Iris pigment epithelial cell (primary cell): ENCODE data around the gene TBXAS1.
A peak's percentile ranks its signal among the peaks of the same experiment; 100 is the strongest.
"Not testable (repeated sequence)": the region's sequence is repeated elsewhere in the genome, so short reads cannot be mapped to it uniquely, and the experiment has no call there.

Experiments
- DNase-seq: peaks from one replicate; pipeline ENCODE4 v3.0.0-alpha.2; 2011; ENCODE audit warnings: low read depth

Gene TBXAS1

GRCh38 chr7:139893461-139893860, 64.4 kb downstream of the TBXAS1 start:
- DNase-seq = no peak

- no peak for DNase-seq
Measured at GRCh38 chr7:139893999-139894398, 64.9 kb downstream of the TBXAS1 start.

- no peak for DNase-seq
Measured at GRCh38 chr7:139895141-139895829, 66.2 kb downstream of the TBXAS1 start.

GRCh38 chr7:139896288-139896687, 67.2 kb downstream of the TBXAS1 start:
- no peak for DNase-seq

GRCh38 chr7:139896831-139897230, 67.8 kb downstream of the TBXAS1 start:
- DNase-seq = no peak

- no peak for DNase-seq
Measured at GRCh38 chr7:139897422-139898090, 68.5 kb downstream of the TBXAS1 start.

GRCh38 chr7:139898483-139898882, 69.4 kb downstream of the TBXAS1 start:
- no peak for DNase-seq

GRCh38 chr7:139899328-139899955, 70.4 kb downstream of the TBXAS1 start:
- no peak for DNase-seq

GRCh38 chr7:139900326-139900725, 71.3 kb downstream of the TBXAS1 start:
- no peak for DNase-seq

GRCh38 chr7:139901056-139901795, 72.2 kb downstream of the TBXAS1 start:
- DNase-seq = no peak

- DNase-seq = no peak
Measured at GRCh38 chr7:139901901-139902300, 72.8 kb downstream of the TBXAS1 start.

GRCh38 chr7:139902436-139903102, 73.5 kb downstream of the TBXAS1 start:
- peak; percentile 56 for DNase-seq

GRCh38 chr7:139903103-139903477, 74.0 kb downstream of the TBXAS1 start:
- DNase-seq = not testable (repeated sequence)

GRCh38 chr7:139906879-139907278, 77.8 kb downstream of the TBXAS1 start:
- no peak for DNase-seq

GRCh38 chr7:139908792-139909191, 79.7 kb downstream of the TBXAS1 start:
- no peak for DNase-seq

- DNase-seq = peak; percentile 79
Measured at GRCh38 chr7:139909379-139910050, 80.5 kb downstream of the TBXAS1 start.

- no peak for DNase-seq
Measured at GRCh38 chr7:139913021-139913844, 84.2 kb downstream of the TBXAS1 start.

GRCh38 chr7:139913845-139914135, 84.7 kb downstream of the TBXAS1 start:
- DNase-seq = no peak

- peak; percentile 66 for DNase-seq
Measured at GRCh38 chr7:139914306-139915267, 85.5 kb downstream of the TBXAS1 start.
